HCT116 (cell line): ENCODE data around the gene C2CD3. TPM values are rescaled to one million over a fixed set of nuclear protein-coding genes. Genes with fewer than 3 reads are reported as not detected.

Experiments used
- ATAC-seq: fragments of 200-7000 bp; cut with Tn5 transposase; 2 replicates; pipeline ENCODE4 v1.9.1; 2020; ENCODE audit warnings: mild to moderate bottlenecking, moderate library complexity
- BruUV-seq: library from RNA; stranded (reverse); fragments of 400-500 nt; replicated peaks from 2 replicates; lab custom pipeline; 2021; lab: Mats Ljungman, UMichigan
- CTCF ChIA-PET: fragments of 300-600 bp; sonication (Branson Sonifier 250); formaldehyde crosslinking; loops from one replicate; lab custom pipeline; 2021; ENCODE audit warnings: antibody characterized with exemption; lab: Charles Lee
- POLR2A ChIA-PET: fragments of 300-600, 350-600 bp; sonication (Branson Sonifier 250); formaldehyde crosslinking; loops from one replicate; lab custom pipeline; 2021; ENCODE audit warnings: antibody characterized with exemption; lab: Charles Lee
- RAD21 ChIA-PET, 2 experiments: fragments of 300-600 bp; sonication (Branson Sonifier 250); formaldehyde crosslinking; loops; one replicate each; lab custom pipeline; 2023; ENCODE audit warnings: low total read pairs in 2 of 2; ENCODE audit not compliant: uncharacterized antibody in 2 of 2, unreplicated experiment in 2 of 2, low non-redundant PET in 1 of 2; lab: Charles Lee
- DNase-seq: peaks from one replicate; pipeline ENCODE4 v3.0.0-alpha.2; 2010; ENCODE audit warnings: low read depth, low spot score
- H2AFZ ChIP-seq: fragments of 200-600 bp; shearing (Covaris generic), sonication (generic); 2 replicates; pipeline ENCODE4 v1.6.1; 2017; ENCODE audit warnings: low read depth, mixed run types, mixed read lengths, antibody characterized with exemption, low read length; ENCODE audit not compliant: poor library complexity, severe bottlenecking
- H3K27ac ChIP-seq: 2 replicates; pipeline ENCODE4 v1.5.1; 2012; ENCODE audit warnings: low read depth, low read length
- H3K27me3 ChIP-seq: fragments of 200-600 bp; sonication (generic); 2 replicates; pipeline ENCODE4 v1.6.1; 2016; ENCODE audit warnings: mixed run types, low read length, mixed read lengths; ENCODE audit not compliant: insufficient read depth
- H3K36me3 ChIP-seq, 2 experiments: fragments of 200-500 bp in 1 of 2; fragments of 200-600 bp in 1 of 2; sonication (Bioruptor generic) in 1 of 2; sonication (generic) in 1 of 2; 2 replicates each; pipeline versions ENCODE4 v1.5.1 to v1.6.1; 2014 to 2016; ENCODE audit warnings: low read length in 2 of 2, inconsistent platforms in 1 of 2, mixed read lengths in 1 of 2, mixed run types in 1 of 2; ENCODE audit not compliant: insufficient read depth in 2 of 2, control insufficient read depth in 1 of 2
- H3K4me1 ChIP-seq, 2 experiments: fragments of 200-600 bp in 1 of 2; sonication (generic) in 1 of 2; 2 replicates each; pipeline versions ENCODE4 v1.5.1 to v1.6.1; 2012 to 2017; ENCODE audit warnings: low read length in 2 of 2, inconsistent platforms in 1 of 2, mild to moderate bottlenecking in 1 of 2, mixed read lengths in 1 of 2, mixed run types in 1 of 2, moderate library complexity in 1 of 2; ENCODE audit not compliant: insufficient read depth in 2 of 2, control insufficient read depth in 1 of 2
- H3K4me2 ChIP-seq: fragments of 200-600 bp; sonication (generic); 2 replicates; pipeline ENCODE4 v1.6.1; 2017; ENCODE audit warnings: mixed run types, low read length, mixed read lengths
- H3K4me3 ChIP-seq, 2 experiments: fragments of 200-600 bp in 1 of 2; sonication (generic) in 1 of 2; replicated peaks in 1 of 2; 2 replicates each; pipeline ENCODE4 v1.5.1; 2011 to 2016; ENCODE audit warnings: low read length in 2 of 2, control low read depth in 1 of 2, low read depth in 1 of 2, mild to moderate bottlenecking in 1 of 2, mixed read lengths in 1 of 2, mixed run types in 1 of 2
- H3K79me2 ChIP-seq: fragments of 200-600 bp; sonication (generic); 2 replicates; pipeline ENCODE4 v1.6.1; 2017; ENCODE audit warnings: mild to moderate bottlenecking, mixed run types, low read length, moderate library complexity, mixed read lengths; ENCODE audit not compliant: insufficient read depth
- H3K9ac ChIP-seq: fragments of 200-600 bp; sonication (generic); 2 replicates; pipeline ENCODE4 v1.6.1; 2016; ENCODE audit warnings: low read length, mixed read lengths
- H3K9me2 ChIP-seq: fragments of 200-600 bp; sonication (generic), shearing (Covaris generic); 2 replicates; pipeline ENCODE4 v1.6.1; 2017; ENCODE audit warnings: mixed run types, mild to moderate bottlenecking, moderate library complexity; ENCODE audit not compliant: insufficient read depth
- H3K9me3 ChIP-seq, 2 experiments: fragments of 200-500 bp in 1 of 2; fragments of 200-600 bp in 1 of 2; sonication (Bioruptor generic) in 1 of 2; sonication (generic) in 1 of 2; 2 replicates each; pipeline ENCODE4 v1.6.1; 2014 to 2017; ENCODE audit warnings: low read length in 2 of 2, mixed read lengths in 2 of 2, inconsistent platforms in 1 of 2, low read depth in 1 of 2, mild to moderate bottlenecking in 1 of 2, mixed run types in 1 of 2, moderate library complexity in 1 of 2; ENCODE audit not compliant: control insufficient read depth in 1 of 2, insufficient read depth in 1 of 2
- H4K20me1 ChIP-seq: fragments of 200-600 bp; sonication (generic), shearing (Covaris generic); 2 replicates; pipeline ENCODE4 v1.6.1; 2017; ENCODE audit warnings: mixed run types, mild to moderate bottlenecking, moderate library complexity; ENCODE audit not compliant: insufficient read depth
- CBX3 ChIP-seq: IDR thresholded peaks from 2 replicates; pipeline ENCODE4 v1.6.1; 2012; ENCODE audit warnings: low read depth
- EGR1 ChIP-seq: IDR thresholded peaks from 2 replicates; pipeline ENCODE4 v1.6.1; 2012; ENCODE audit warnings: low read depth
- ELF1 ChIP-seq: IDR thresholded peaks from 2 replicates; pipeline ENCODE4 v1.6.1; 2012; ENCODE audit warnings: low read depth, borderline replicate concordance
- EZH2phosphoT487 ChIP-seq: fragments of 200-600 bp; IDR thresholded peaks from 2 replicates; pipeline ENCODE4 v1.6.1; 2018; ENCODE audit warnings: antibody characterized with exemption, borderline replicate concordance
- FOSL1 ChIP-seq: IDR thresholded peaks from 2 replicates; pipeline ENCODE4 v1.6.1; 2012; ENCODE audit warnings: low read depth
- JUND ChIP-seq: IDR thresholded peaks from 2 replicates; pipeline ENCODE4 v1.6.1; 2012
- POLR2A ChIP-seq: IDR thresholded peaks from 2 replicates; pipeline ENCODE4 v1.7.0; 2011; ENCODE audit warnings: borderline replicate concordance; ENCODE audit not compliant: insufficient read depth, insufficient read length; ENCODE audit errors: extremely low read depth
- POLR2AphosphoS5 ChIP-seq: IDR thresholded peaks from 2 replicates; pipeline ENCODE4 v1.6.1; 2011; ENCODE audit warnings: mild to moderate bottlenecking, low read depth, low read length, moderate library complexity
- SP1 ChIP-seq: IDR thresholded peaks from 2 replicates; pipeline ENCODE4 v1.6.1; 2012; ENCODE audit warnings: low read depth
- TCF7L2 ChIP-seq: IDR thresholded peaks from 2 replicates; pipeline ENCODE4 v1.7.0; 2011; ENCODE audit warnings: borderline replicate concordance, inconsistent platforms; ENCODE audit not compliant: insufficient read depth, insufficient read length; ENCODE audit errors: extremely low read depth
- YY1 ChIP-seq: IDR thresholded peaks from 2 replicates; pipeline ENCODE4 v1.6.1; 2011; ENCODE audit warnings: low read length, low read depth, moderate library complexity, mild to moderate bottlenecking; ENCODE audit not compliant: insufficient replicate concordance; ENCODE audit errors: extremely low read depth
- ZFX ChIP-seq: fragments of 450-650 bp; IDR thresholded peaks from 2 replicates; pipeline ENCODE4 v1.6.1; 2017
- ZNF274 ChIP-seq: fragments of 200-500 bp; sonication (Bioruptor generic); IDR thresholded peaks from 2 replicates; pipeline ENCODE4 v1.6.1; 2014; ENCODE audit warnings: mild to moderate bottlenecking, low read depth, low read length, inconsistent platforms
- intact Hi-C: fragments of 100-400 bp; cut with micrococcal nuclease; formaldehyde crosslinking; loops from 2 replicates; pipeline ENCODE4 v1.10.0; 2022
- total RNA-seq: library from RNA; stranded (reverse); gene quantifications from one replicate; pipeline ENCODE4 v1.2.1, GENCODE V29; 2021; ENCODE audit not compliant: unreplicated experiment
- TF ChIP-seq, protein P1 (sequence below): IDR thresholded peaks from 2 replicates; pipeline ENCODE4 v1.6.1; 2012; ENCODE audit warnings: low read depth
- TF ChIP-seq, protein P2 (sequence below): IDR thresholded peaks from 2 replicates; pipeline ENCODE4 v1.6.1; 2011; ENCODE audit warnings: mild to moderate bottlenecking, low read length, moderate library complexity; ENCODE audit not compliant: insufficient replicate concordance; ENCODE audit errors: extremely low read depth
- TF ChIP-seq, protein P3 (sequence below), 3 experiments: fragments of 200-600 bp in 1 of 3; sonication (generic) in 1 of 3; IDR thresholded peaks in 2 of 3; conservative IDR thresholded peaks in 1 of 3; 2 replicates each; pipeline ENCODE4 v1.5.1; 2012 to 2017; ENCODE audit warnings: low read depth in 2 of 3, low read length in 2 of 3, antibody characterized with exemption in 1 of 3, borderline replicate concordance in 1 of 3, control low read depth in 1 of 3, mild to moderate bottlenecking in 1 of 3, mixed read lengths in 1 of 3, mixed run types in 1 of 3, moderate library complexity in 1 of 3; ENCODE audit not compliant: insufficient read depth in 1 of 3
- TF ChIP-seq, protein P4 (sequence below): IDR thresholded peaks from 2 replicates; pipeline ENCODE4 v1.6.1; 2012
- TF ChIP-seq, protein P5 (sequence below): IDR thresholded peaks from 2 replicates; pipeline ENCODE4 v1.6.1; 2012

C2CD3 gene
- total RNA-seq, 1 experiment from 2014 or later: 30.6 TPM

DNA sequence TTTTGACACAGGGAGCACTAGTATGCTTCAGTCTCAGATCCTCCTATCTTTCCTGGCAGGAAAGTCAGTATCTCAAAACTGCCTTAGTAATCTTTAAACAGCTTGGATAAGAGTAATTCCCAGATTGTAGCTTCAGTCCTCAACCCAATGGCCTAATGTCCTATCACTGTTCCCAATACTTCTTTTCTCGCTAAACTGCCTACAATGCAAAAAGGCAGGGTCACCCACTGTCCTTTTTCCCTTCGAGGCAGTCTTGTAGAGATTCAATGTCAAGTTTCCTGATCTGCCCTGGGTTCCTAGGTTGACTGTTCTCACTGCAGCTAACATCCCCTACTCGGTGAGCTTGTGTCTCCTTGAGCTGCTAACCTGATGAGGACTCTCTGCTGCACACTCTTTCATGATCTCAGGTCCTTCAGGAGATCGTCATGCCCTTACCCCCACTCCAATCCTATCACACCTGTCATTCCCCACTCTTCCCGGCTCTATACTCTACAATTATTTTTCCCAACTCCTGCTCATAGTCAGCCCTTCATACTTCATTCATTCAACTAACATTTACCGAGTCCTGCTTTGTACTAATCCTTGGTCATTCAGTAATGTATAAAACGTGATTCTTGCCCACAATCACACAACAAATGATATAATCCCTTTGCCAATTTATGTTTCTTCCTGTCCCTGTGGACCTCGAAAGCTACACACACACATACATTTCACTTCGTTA, 904 bp downstream of the C2CD3 start:
- no peak for DNase-seq
- ChIA-PET CTCF (no interaction called here), RAD21 (interaction anchor here (0.7 to 0.8 kb wide), 3 partner anchors 61 to 187 kb away, joined by 4 to 6 read pairs (median 5); partner anchors contain the start of gene UCP2 (in 2 of the 2)), POLR2A (interaction anchor here (1.4 to 1.6 kb wide), 3 partner anchors 8 to 45 kb away, joined by 3 to 8 read pairs (median 6); no protein-coding TSS in a partner anchor)
- TF ChIP-seq ZNF274 (no peak), EZH2phosphoT487 (no peak), JUND (no peak), ZFX (no peak), EGR1 (no peak), TCF7L2 (no peak), FOSL1 (no peak), ELF1 (no peak), POLR2A (no peak), CBX3 (no peak), POLR2AphosphoS5 (no peak), YY1 (no peak), SP1 (no peak)
- TF ChIP-seq, protein P1, sequence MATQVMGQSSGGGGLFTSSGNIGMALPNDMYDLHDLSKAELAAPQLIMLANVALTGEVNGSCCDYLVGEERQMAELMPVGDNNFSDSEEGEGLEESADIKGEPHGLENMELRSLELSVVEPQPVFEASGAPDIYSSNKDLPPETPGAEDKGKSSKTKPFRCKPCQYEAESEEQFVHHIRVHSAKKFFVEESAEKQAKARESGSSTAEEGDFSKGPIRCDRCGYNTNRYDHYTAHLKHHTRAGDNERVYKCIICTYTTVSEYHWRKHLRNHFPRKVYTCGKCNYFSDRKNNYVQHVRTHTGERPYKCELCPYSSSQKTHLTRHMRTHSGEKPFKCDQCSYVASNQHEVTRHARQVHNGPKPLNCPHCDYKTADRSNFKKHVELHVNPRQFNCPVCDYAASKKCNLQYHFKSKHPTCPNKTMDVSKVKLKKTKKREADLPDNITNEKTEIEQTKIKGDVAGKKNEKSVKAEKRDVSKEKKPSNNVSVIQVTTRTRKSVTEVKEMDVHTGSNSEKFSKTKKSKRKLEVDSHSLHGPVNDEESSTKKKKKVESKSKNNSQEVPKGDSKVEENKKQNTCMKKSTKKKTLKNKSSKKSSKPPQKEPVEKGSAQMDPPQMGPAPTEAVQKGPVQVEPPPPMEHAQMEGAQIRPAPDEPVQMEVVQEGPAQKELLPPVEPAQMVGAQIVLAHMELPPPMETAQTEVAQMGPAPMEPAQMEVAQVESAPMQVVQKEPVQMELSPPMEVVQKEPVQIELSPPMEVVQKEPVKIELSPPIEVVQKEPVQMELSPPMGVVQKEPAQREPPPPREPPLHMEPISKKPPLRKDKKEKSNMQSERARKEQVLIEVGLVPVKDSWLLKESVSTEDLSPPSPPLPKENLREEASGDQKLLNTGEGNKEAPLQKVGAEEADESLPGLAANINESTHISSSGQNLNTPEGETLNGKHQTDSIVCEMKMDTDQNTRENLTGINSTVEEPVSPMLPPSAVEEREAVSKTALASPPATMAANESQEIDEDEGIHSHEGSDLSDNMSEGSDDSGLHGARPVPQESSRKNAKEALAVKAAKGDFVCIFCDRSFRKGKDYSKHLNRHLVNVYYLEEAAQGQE: no peak
- TF ChIP-seq, protein P2, sequence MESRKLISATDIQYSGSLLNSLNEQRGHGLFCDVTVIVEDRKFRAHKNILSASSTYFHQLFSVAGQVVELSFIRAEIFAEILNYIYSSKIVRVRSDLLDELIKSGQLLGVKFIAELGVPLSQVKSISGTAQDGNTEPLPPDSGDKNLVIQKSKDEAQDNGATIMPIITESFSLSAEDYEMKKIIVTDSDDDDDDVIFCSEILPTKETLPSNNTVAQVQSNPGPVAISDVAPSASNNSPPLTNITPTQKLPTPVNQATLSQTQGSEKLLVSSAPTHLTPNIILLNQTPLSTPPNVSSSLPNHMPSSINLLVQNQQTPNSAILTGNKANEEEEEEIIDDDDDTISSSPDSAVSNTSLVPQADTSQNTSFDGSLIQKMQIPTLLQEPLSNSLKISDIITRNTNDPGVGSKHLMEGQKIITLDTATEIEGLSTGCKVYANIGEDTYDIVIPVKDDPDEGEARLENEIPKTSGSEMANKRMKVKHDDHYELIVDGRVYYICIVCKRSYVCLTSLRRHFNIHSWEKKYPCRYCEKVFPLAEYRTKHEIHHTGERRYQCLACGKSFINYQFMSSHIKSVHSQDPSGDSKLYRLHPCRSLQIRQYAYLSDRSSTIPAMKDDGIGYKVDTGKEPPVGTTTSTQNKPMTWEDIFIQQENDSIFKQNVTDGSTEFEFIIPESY: no peak
- TF ChIP-seq, protein P3, sequence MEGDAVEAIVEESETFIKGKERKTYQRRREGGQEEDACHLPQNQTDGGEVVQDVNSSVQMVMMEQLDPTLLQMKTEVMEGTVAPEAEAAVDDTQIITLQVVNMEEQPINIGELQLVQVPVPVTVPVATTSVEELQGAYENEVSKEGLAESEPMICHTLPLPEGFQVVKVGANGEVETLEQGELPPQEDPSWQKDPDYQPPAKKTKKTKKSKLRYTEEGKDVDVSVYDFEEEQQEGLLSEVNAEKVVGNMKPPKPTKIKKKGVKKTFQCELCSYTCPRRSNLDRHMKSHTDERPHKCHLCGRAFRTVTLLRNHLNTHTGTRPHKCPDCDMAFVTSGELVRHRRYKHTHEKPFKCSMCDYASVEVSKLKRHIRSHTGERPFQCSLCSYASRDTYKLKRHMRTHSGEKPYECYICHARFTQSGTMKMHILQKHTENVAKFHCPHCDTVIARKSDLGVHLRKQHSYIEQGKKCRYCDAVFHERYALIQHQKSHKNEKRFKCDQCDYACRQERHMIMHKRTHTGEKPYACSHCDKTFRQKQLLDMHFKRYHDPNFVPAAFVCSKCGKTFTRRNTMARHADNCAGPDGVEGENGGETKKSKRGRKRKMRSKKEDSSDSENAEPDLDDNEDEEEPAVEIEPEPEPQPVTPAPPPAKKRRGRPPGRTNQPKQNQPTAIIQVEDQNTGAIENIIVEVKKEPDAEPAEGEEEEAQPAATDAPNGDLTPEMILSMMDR (IDR thresholded peaks at IDR 0.05 in 2 of 3, conservative IDR thresholded peaks at IDR 0.05 in 1 of 3; ENCODE audit: borderline replicate concordance in 1 of 3, insufficient read depth in 1 of 3, low read depth in 2 of 3, low read length in 2 of 3): no peak
- TF ChIP-seq, protein P4, sequence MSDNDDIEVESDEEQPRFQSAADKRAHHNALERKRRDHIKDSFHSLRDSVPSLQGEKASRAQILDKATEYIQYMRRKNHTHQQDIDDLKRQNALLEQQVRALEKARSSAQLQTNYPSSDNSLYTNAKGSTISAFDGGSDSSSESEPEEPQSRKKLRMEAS: no peak
- TF ChIP-seq, protein P5, sequence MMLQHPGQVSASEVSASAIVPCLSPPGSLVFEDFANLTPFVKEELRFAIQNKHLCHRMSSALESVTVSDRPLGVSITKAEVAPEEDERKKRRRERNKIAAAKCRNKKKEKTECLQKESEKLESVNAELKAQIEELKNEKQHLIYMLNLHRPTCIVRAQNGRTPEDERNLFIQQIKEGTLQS: no peak
- peaks cover 63% of the 10 kb centered on the region for H3K79me2 ChIP-seq
- peak overlapping the region; percentile 66 for H3K27ac ChIP-seq
- H2AFZ ChIP-seq: peak overlapping the region; percentile 19
- H3K9me2 ChIP-seq: no peaks in the 10 kb centered on the region
- no peaks in the 10 kb centered on the region for H3K9me3 ChIP-seq
- peak overlapping the region; percentile 83 to 94 for H3K4me3 ChIP-seq
- peaks cover 12 to 18% of the 10 kb centered on the region in 2 experiments; a peak in 2 of 4 replicates for H3K4me1 ChIP-seq
- no peaks in the 10 kb centered on the region for H3K27me3 ChIP-seq
- intact Hi-C loops: loop anchor here (5.0 kb wide), 1 partner anchor 188 kb away; the partner anchor contains the start of gene UCP2
- peak overlapping the region; percentile 90 for H3K4me2 ChIP-seq
- H3K36me3 ChIP-seq: peaks cover 17 to 20% of the 10 kb centered on the region in 2 experiments
- 0 out of 2 replicates have a peak, but pooled peaks cover 3% of the 10 kb centered on the region for H4K20me1 ChIP-seq
- ATAC-seq: no peak
- BruUV-seq: no TSS peak
- peak overlapping the region; percentile 75 for H3K9ac ChIP-seq
